Inflammatory macrophage (primary cell): ENCODE measurements around the gene SIRT7.
"Not testable (repeated sequence)": the region's sequence is repeated elsewhere in the genome, so short reads cannot be mapped to it uniquely, and the experiment has no call there.

ENCODE experiments used
- DNase-seq, 2 donors: peaks; one replicate each; pipeline ENCODE4 v3.0.0-alpha.2; 2020 to 2022

Gene SIRT7

GRCh38 chr17:81954131-81955057, 36.4 kb upstream of the SIRT7 start:
- DNase-seq: no peak

- not testable (repeated sequence) for DNase-seq
Measured at GRCh38 chr17:81953443-81953842, 35.5 kb upstream of the SIRT7 start.

- DNase-seq: no peak
Measured at GRCh38 chr17:81952792-81953228, 34.8 kb upstream of the SIRT7 start.

GRCh38 chr17:81951785-81952684, 34.1 kb upstream of the SIRT7 start:
- no peak for DNase-seq

- DNase-seq: no peak
Measured at GRCh38 chr17:81950501-81950900, 32.5 kb upstream of the SIRT7 start.

GRCh38 chr17:81948635-81949378, 30.8 kb upstream of the SIRT7 start:
- no peak for DNase-seq

GRCh38 chr17:81947189-81947588, 29.2 kb upstream of the SIRT7 start, which contains the start of gene MYADML2:
Gene MYADML2, minus strand, starts transcription at chr17:81947233. Its CDS starts 5,492 bp downstream, at chr17:81941741.
- DNase-seq: no peak

- no peak for DNase-seq
Measured at GRCh38 chr17:81944858-81945257, 26.9 kb upstream of the SIRT7 start.

GRCh38 chr17:81942167-81942553, 24.2 kb upstream of the SIRT7 start:
- DNase-seq: no peak

- DNase-seq: no peak
Measured at GRCh38 chr17:81941484-81942166, 23.6 kb upstream of the SIRT7 start.

- DNase-seq: no peak
Measured at GRCh38 chr17:81940538-81941483, 22.8 kb upstream of the SIRT7 start.

GRCh38 chr17:81939881-81940385, 22.0 kb upstream of the SIRT7 start:
- DNase-seq: no peak

GRCh38 chr17:81939218-81939617, 21.2 kb upstream of the SIRT7 start:
- no peak for DNase-seq

- DNase-seq: no peak
Measured at GRCh38 chr17:81935709-81936084, 17.7 kb upstream of the SIRT7 start.

- no peak for DNase-seq
Measured at GRCh38 chr17:81934850-81935708, 17.1 kb upstream of the SIRT7 start.

- no peak for DNase-seq
Measured at GRCh38 chr17:81934098-81934757, 16.3 kb upstream of the SIRT7 start.

GRCh38 chr17:81933178-81933699, 15.3 kb upstream of the SIRT7 start:
- DNase-seq: no peak

- DNase-seq: no peak
Measured at GRCh38 chr17:81932333-81932983, 14.5 kb upstream of the SIRT7 start.
